SIG-M5 (cell line): ENCODE results near the gene SNAPIN.
"Not testable (repeated sequence)": the region's sequence is repeated elsewhere in the genome, so short reads cannot be mapped to it uniquely, and the experiment has no call there.

ENCODE experiments used
- DNase-seq: peaks from one replicate; lab custom pipeline; 2025; lab: John Stamatoyannopoulos, UW

Gene SNAPIN

GRCh38 chr1:153626904-153627714 lies 31.4 kb upstream of the SNAPIN start, which contains the start of gene S100A13:
S100A13 (minus strand) TSS chr1:153627505; CDS start chr1:153626472, 1,033 bp downstream.
- DNase-seq: no peak

GRCh38 chr1:153627715-153628626 lies 30.5 kb upstream of the SNAPIN start, which contains the start of gene S100A1:
S100A1 (plus strand) TSS chr1:153628434; CDS start chr1:153630522, 2,088 bp downstream.
- no peak for DNase-seq

GRCh38 chr1:153628638-153629342 lies 29.7 kb upstream of the SNAPIN start:
- no peak for DNase-seq

- DNase-seq: no peak
These were observed 29.2 kb upstream of the SNAPIN start for GRCh38 chr1:153629343-153629665.

- DNase-seq: no peak
These were observed 28.5 kb upstream of the SNAPIN start for GRCh38 chr1:153629971-153630370.

GRCh38 chr1:153630384-153630783 lies 28.1 kb upstream of the SNAPIN start:
- no peak for DNase-seq

GRCh38 chr1:153631047-153632022 lies 27.2 kb upstream of the SNAPIN start:
- DNase-seq: no peak

- DNase-seq: no peak
These were observed 25.2 kb upstream of the SNAPIN start for GRCh38 chr1:153633161-153633753.

- peak; percentile 83 for DNase-seq
These were observed 24.5 kb upstream of the SNAPIN start, which contains the start of gene CHTOP for GRCh38 chr1:153633754-153634665. CHTOP (plus strand) TSS chr1:153634066; CDS start chr1:153636589, 2,523 bp downstream.

- DNase-seq: no peak
These were observed 22.6 kb upstream of the SNAPIN start for GRCh38 chr1:153635872-153636271.

GRCh38 chr1:153636312-153636711 lies 22.2 kb upstream of the SNAPIN start:
- DNase-seq: no peak

- DNase-seq: no peak
These were observed 20.2 kb upstream of the SNAPIN start for GRCh38 chr1:153638261-153638660.

- no peak for DNase-seq
These were observed 19.2 kb upstream of the SNAPIN start for GRCh38 chr1:153639280-153639679.

GRCh38 chr1:153640213-153640612 lies 18.3 kb upstream of the SNAPIN start:
- not testable (repeated sequence) for DNase-seq

- no peak for DNase-seq
These were observed 17.6 kb upstream of the SNAPIN start for GRCh38 chr1:153640861-153641260.

- no peak for DNase-seq
These were observed 16.3 kb upstream of the SNAPIN start for GRCh38 chr1:153642161-153642560.

- no peak for DNase-seq
These were observed 15.4 kb upstream of the SNAPIN start for GRCh38 chr1:153643100-153643499.

GRCh38 chr1:153643816-153644215 lies 14.7 kb upstream of the SNAPIN start:
- DNase-seq: no peak

GRCh38 chr1:153646672-153647345 lies 11.7 kb upstream of the SNAPIN start:
- no peak for DNase-seq
